C4-2B (cell line): ENCODE data around the gene MYO1C.
A peak's percentile ranks its signal among the peaks of the same experiment; 100 is the strongest.
"Not testable (repeated sequence)": the region's sequence is repeated elsewhere in the genome, so short reads cannot be mapped to it uniquely, and the experiment has no call there.

Experiments
- H3K27ac ChIP-seq: fragments of 450-650 bp; 2 replicates; pipeline ENCODE4 v1.5.1; 2017
- CTCF ChIP-seq: fragments of 450-650 bp; conservative IDR thresholded peaks from 2 replicates; pipeline ENCODE4 v1.5.1; 2017; ENCODE audit warnings: mild to moderate bottlenecking
- ZFX ChIP-seq: fragments of 450-650 bp; IDR thresholded peaks from 2 replicates; pipeline ENCODE4 v1.6.1; 2017

MYO1C gene

GRCh38 chr17:1532836-1533602 is 40.5 kb upstream of the MYO1C start:
- TF ChIP-seq ZFX (no peak), CTCF (no peak)
- H3K27ac ChIP-seq, result no peak overlapping the region

GRCh38 chr17:1529863-1530262 is 37.4 kb upstream of the MYO1C start:
- peak overlapping the region; percentile 27; the same call in 1 of the 2 replicates for H3K27ac ChIP-seq
- TF ChIP-seq ZFX, result no peak
- no peak for TF ChIP-seq CTCF

- not testable (repeated sequence) for H3K27ac ChIP-seq
These were observed 34.4 kb upstream of the MYO1C start for GRCh38 chr17:1526876-1527275.

GRCh38 chr17:1522626-1523025 is 30.1 kb upstream of the MYO1C start:
- no peak for TF ChIP-seq CTCF
- no peak for TF ChIP-seq ZFX
- H3K27ac ChIP-seq, result no peak overlapping the region

GRCh38 chr17:1521086-1521640 is 28.7 kb upstream of the MYO1C start:
- TF ChIP-seq ZFX, result no peak
- TF ChIP-seq CTCF, result no peak
- no peak overlapping the region for H3K27ac ChIP-seq

GRCh38 chr17:1519678-1520077 is 27.2 kb upstream of the MYO1C start:
- TF ChIP-seq CTCF (no peak), ZFX (no peak)
- H3K27ac ChIP-seq, result no peak overlapping the region

GRCh38 chr17:1518410-1518809 is 25.9 kb upstream of the MYO1C start:
- TF ChIP-seq CTCF (no peak), ZFX (no peak)
- peak overlapping the region; percentile 15; the same call in 1 of the 2 replicates for H3K27ac ChIP-seq
